Vagina (tissue), 2 donors: Measurements from ENCODE around the gene AJAP1.

Source experiments
- CTCF ChIP-seq, 3 experiments: fragments of 450-650 bp in 2 of 3; fragments of 200-600 bp in 1 of 3; sonication (generic) in 1 of 3; IDR thresholded peaks; one replicate each; pipeline ENCODE4 v1.5.1; 2017 to 2019; ENCODE audit warnings: antibody characterized with exemption in 3 of 3, mild to moderate bottlenecking in 2 of 3, moderate library complexity in 2 of 3
- POLR2A ChIP-seq, 2 donors: fragments of 450-650 bp; IDR thresholded peaks; one replicate each; pipeline ENCODE4 v1.6.1; 2017; ENCODE audit warnings: antibody characterized with exemption in 2 of 2, mild to moderate bottlenecking in 2 of 2, moderate library complexity in 2 of 2

- TF ChIP-seq CTCF (IDR thresholded peaks at IDR 0.05) (no peak), POLR2A (IDR thresholded peaks at IDR 0.05) (no peak)
These were observed 9.7 kb downstream of the AJAP1 start for GRCh38 chr1:4664095-4664494.
